ENCODE results near the gene CRIM1.

- TF ChIP-seq CTCF (IDR thresholded peaks at IDR 0.05 in 4 of 5, conservative IDR thresholded peaks at IDR 0.05 in 1 of 5) (no peak), POLR2A (IDR thresholded peaks at IDR 0.05) (no peak)
Measured at GRCh38 chr2:36333350-36334012, 22.1 kb upstream of the CRIM1 start.
